Dendritic cell treated with granulocyte-macrophage colony-stimulating factor and Interleukin-4, amounts not matched to agents 40 ng/mL and 50 ng/mL, for 4 days (primary cell): ENCODE results near the gene NEURL3.
A peak's percentile ranks its signal among the peaks of the same experiment; 100 is the strongest.

Experiments used
- H3K27ac Mint-ChIP-seq: one replicate; pipeline ENCODE4 v1.8.0; 2022; ENCODE audit warnings: mild to moderate bottlenecking, mixed read lengths
- H3K27me3 Mint-ChIP-seq: one replicate; pipeline ENCODE4 v1.8.0; 2022; ENCODE audit warnings: mild to moderate bottlenecking, mixed read lengths
- H3K36me3 Mint-ChIP-seq: one replicate; pipeline ENCODE4 v1.8.0; 2022; ENCODE audit warnings: low read depth, mixed read lengths
- H3K4me1 Mint-ChIP-seq: one replicate; pipeline ENCODE4 v1.8.0; 2022; ENCODE audit warnings: low read depth, mixed read lengths
- H3K4me3 Mint-ChIP-seq: one replicate; pipeline ENCODE4 v1.8.0; 2022; ENCODE audit warnings: mild to moderate bottlenecking, moderate library complexity, mixed read lengths
- H3K9me3 Mint-ChIP-seq: one replicate; pipeline ENCODE4 v1.8.0; 2022; ENCODE audit warnings: mixed read lengths
- intact Hi-C: fragments of 100-400 bp; cut with micrococcal nuclease; formaldehyde crosslinking; loops from one replicate; pipeline ENCODE4 v1.15.0; 2022

Gene NEURL3

DNA sequence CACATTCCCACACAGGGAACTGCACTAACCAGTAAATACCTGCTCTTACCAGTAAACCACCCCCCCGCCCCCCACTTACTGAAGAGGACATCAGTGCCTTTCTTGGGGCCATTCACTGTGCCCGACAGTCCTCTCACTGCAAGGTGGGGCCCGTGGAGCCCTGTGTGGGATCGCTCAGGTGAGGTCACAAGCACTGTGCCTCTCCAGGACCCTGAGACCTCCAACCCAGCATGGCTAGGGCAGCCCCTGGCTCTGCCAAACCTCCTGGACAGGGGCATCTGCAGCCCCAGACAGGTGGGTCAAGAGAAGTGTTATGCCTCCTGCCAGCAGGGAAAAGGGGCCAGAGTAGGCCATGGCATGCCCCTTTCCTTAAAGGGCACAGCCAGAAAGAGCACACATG, 6.7 kb upstream of the NEURL3 start:
- intact Hi-C loops: no loop called here
- H3K4me3 Mint-ChIP-seq: no peak overlapping the region
- H3K4me1 Mint-ChIP-seq: peaks cover 26% of the 10 kb centered on the region
- peaks cover 28% of the 10 kb centered on the region for H3K27me3 Mint-ChIP-seq
- H3K27ac Mint-ChIP-seq: no peak overlapping the region
- peaks cover 5% of the 10 kb centered on the region for H3K9me3 Mint-ChIP-seq
- H3K36me3 Mint-ChIP-seq: no peaks in the 10 kb centered on the region

- intact Hi-C loops: no loop called here
- Mint-ChIP-seq H3K36me3 (no peaks in the 10 kb centered on the region), H3K4me1 (peaks cover 26% of the 10 kb centered on the region), H3K27me3 (peaks cover 30% of the 10 kb centered on the region), H3K4me3 (no peak overlapping the region), H3K27ac (peak overlapping the region; percentile 7), H3K9me3 (no peaks in the 10 kb centered on the region)
Measured at GRCh38 chr2:96510931-96511595, 5.9 kb upstream of the NEURL3 start.

DNA sequence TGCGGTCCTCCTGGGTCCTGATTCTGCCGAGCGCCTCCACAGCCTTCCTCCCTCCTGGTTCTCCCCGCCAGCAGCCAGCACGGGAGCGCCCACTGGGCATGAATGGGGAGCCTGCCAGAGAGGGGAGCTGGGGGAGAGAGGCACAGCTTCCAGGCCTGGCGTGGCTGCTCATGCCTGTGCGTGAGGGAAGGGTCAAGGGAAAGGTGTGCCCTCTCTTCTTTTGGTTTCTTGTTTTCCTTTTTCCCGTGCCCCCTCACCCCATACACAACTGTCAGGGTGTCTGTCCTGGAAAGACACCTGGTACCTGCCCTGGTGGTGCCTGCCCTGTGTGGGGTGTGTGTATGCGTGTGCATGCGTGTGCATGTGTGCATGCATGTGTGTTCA, 4.7 kb upstream of the NEURL3 start:
- no peak overlapping the region for H3K27ac Mint-ChIP-seq
- H3K4me1 Mint-ChIP-seq: peaks cover 34% of the 10 kb centered on the region
- no peak overlapping the region for H3K4me3 Mint-ChIP-seq
- peaks cover 30% of the 10 kb centered on the region for H3K27me3 Mint-ChIP-seq
- no peaks in the 10 kb centered on the region for H3K9me3 Mint-ChIP-seq
- intact Hi-C loops: loop anchor here (1.0 to 2.0 kb wide), 4 partner anchors 44 to 205 kb away; partner anchors contain the start of gene SNRNP200
- H3K36me3 Mint-ChIP-seq: no peaks in the 10 kb centered on the region

GRCh38 chr2:96509114-96509846, 4.1 kb upstream of the NEURL3 start:
- Mint-ChIP-seq H3K4me1 (peaks cover 36% of the 10 kb centered on the region), H3K9me3 (no peaks in the 10 kb centered on the region), H3K27ac (no peak overlapping the region), H3K27me3 (peaks cover 27% of the 10 kb centered on the region), H3K36me3 (no peaks in the 10 kb centered on the region), H3K4me3 (no peak overlapping the region)
- intact Hi-C loops: loop anchor here (1.0 to 2.0 kb wide), 4 partner anchors 45 to 204 kb away; partner anchors contain the start of gene SNRNP200

DNA sequence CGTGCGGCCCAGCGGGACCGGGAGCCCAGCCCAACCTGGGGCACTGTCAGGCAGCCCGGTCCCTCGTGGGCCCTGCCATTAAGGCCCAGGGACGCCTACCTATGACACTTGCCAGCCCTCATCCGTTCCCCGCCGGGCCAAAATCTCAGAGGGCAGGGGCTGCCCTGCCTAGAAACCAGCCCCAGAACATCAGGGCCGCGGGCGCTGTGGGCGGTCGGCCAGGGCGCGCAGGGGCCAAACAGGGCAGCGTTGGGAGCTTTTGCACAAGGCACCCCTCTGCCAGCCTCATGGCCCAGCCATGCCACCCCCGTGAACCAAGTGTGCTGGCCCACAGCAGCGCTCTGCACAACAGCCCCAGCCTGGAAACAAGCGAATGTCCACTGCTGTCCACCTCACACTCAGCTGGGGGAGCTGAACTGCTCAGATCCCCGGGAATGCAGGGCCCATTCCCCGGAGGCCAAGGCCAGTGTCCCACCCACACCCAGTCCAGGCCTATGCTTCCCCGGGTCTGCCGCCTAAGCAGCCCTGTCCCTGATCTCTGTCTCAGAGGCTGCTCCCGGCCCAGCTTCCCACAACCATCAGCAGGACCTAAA, 3.5 kb upstream of the NEURL3 start:
- H3K4me3 Mint-ChIP-seq: no peak overlapping the region
- no peak overlapping the region for H3K27ac Mint-ChIP-seq
- peaks cover 36% of the 10 kb centered on the region for H3K4me1 Mint-ChIP-seq

GRCh38 chr2:96507957-96508520, 2.9 kb upstream of the NEURL3 start:
- Mint-ChIP-seq H3K27ac (peak overlapping the region; percentile 29), H3K36me3 (no peaks in the 10 kb centered on the region), H3K9me3 (no peaks in the 10 kb centered on the region), H3K4me1 (peaks cover 42% of the 10 kb centered on the region), H3K4me3 (peak overlapping the region; percentile 66), H3K27me3 (peaks cover 27% of the 10 kb centered on the region)
- intact Hi-C loops: loop anchor here (1.0 to 2.0 kb wide), 2 partner anchors 38 to 203 kb away; partner anchors contain the start of gene SNRNP200

More for the DNA sequence above, 3.5 kb upstream of the NEURL3 start:
- H3K36me3 Mint-ChIP-seq: no peaks in the 10 kb centered on the region
- H3K9me3 Mint-ChIP-seq: no peaks in the 10 kb centered on the region
- intact Hi-C loops: loop anchor here (1.0 to 2.0 kb wide), 5 partner anchors 38 to 204 kb away; partner anchors contain the start of gene SNRNP200
- peaks cover 27% of the 10 kb centered on the region for H3K27me3 Mint-ChIP-seq

- intact Hi-C loops: no loop called here
- Mint-ChIP-seq H3K27me3 (peaks cover 27% of the 10 kb centered on the region), H3K36me3 (no peaks in the 10 kb centered on the region), H3K4me3 (no peak overlapping the region), H3K4me1 (peaks cover 53% of the 10 kb centered on the region), H3K27ac (no peak overlapping the region), H3K9me3 (no peaks in the 10 kb centered on the region)
Measured at GRCh38 chr2:96506907-96507240, 1.7 kb upstream of the NEURL3 start.

GRCh38 chr2:96506016-96506906, 1.1 kb upstream of the NEURL3 start:
- Mint-ChIP-seq H3K27ac (no peak overlapping the region), H3K4me1 (peaks cover 58% of the 10 kb centered on the region), H3K36me3 (no peaks in the 10 kb centered on the region), H3K4me3 (no peak overlapping the region), H3K27me3 (peaks cover 26% of the 10 kb centered on the region), H3K9me3 (no peaks in the 10 kb centered on the region)
- intact Hi-C loops: no loop called here

- H3K4me1 Mint-ChIP-seq: peaks cover 46% of the 10 kb centered on the region
- H3K27me3 Mint-ChIP-seq: peaks cover 25% of the 10 kb centered on the region
- no peak overlapping the region for H3K4me3 Mint-ChIP-seq
- peak overlapping the region; percentile 15 for H3K27ac Mint-ChIP-seq
- no peaks in the 10 kb centered on the region for H3K9me3 Mint-ChIP-seq
- intact Hi-C loops: no loop called here
- H3K36me3 Mint-ChIP-seq: no peaks in the 10 kb centered on the region
Measured at GRCh38 chr2:96503637-96504243, 1.4 kb downstream of the NEURL3 start.

DNA sequence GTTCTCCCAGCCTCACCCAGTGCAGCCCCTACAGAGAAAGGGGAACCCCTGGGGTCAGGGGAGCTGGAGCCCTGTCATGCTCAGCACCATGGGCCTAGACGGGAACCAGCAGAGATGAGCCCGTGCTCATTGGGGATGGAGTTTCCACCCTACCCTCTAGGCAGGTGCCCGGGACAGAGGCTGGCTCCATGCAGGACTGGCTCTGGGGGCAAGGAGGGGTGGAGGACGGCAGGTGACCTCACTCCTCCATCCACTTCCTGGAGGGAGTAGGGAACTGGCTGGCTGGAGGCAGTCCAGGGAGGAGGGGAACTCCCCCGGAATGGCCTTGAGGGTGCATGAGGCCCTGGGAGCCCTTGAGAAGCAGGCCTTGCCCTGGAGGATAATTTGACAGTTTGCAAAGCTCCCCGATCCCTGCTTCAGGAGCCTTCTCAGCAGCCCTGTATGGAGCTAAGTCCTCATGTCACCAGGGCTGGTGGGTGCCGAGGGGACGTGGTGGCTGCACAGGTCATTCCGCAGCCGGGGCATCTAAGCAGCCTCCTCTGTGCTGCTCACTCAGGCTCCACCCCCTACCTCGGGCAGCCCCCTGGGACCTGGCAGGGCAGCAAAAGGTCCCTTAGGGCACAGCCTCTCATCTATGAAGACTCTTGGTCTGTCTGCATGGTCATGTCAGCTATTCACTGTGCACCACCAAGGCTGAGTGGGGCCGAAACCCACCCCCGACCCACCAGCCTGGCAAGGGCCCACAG, 2.1 kb downstream of the NEURL3 start:
- intact Hi-C loops: no loop called here
- H3K4me3 Mint-ChIP-seq: no peak overlapping the region

DNA sequence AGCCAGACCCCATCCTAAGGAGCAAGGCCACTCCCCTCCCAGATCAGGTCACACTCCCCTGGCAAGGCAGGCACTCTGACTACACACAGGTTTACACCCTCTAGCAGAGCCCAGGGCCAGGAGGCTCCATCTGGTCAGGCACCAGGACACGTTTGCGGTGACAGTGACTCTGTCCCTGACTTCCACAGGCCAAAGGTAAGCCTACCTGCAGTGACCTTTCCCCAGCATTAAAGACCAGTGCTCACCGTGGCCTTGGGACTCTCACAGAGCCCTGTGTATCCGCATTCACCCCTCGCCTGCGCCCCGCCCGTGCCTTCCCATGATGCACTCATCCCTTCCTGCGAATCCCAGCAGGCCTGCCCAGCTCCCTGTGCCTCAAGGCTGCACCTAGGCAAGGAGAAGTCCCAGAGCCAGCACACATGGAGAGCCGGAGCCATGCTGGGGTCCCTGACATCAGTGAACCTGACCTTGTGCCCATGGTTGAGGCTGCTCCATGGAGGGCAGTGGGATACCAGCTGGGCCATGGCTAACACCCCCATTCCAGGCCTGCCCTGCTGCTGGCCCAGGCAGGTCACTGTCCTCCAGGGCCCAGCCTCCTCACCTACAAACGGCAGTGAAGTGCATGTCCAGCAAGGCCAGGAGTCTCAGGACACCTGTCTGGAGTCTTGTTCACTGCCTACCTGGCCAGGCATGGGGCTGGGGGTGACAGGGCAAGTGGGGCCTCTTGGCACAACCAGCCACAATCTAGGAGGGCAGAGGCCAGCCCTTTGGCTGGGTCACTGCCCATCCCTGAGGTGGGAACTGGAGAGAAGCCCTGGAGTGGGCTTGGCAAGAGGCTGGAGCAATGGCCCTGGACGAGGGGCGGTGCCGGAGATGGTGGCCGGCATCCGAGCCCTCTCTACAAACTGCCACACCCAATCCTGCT, 3.0 kb downstream of the NEURL3 start:
- Mint-ChIP-seq H3K4me1 (peaks cover 42% of the 10 kb centered on the region), H3K36me3 (no peaks in the 10 kb centered on the region), H3K9me3 (no peaks in the 10 kb centered on the region), H3K4me3 (no peak overlapping the region), H3K27ac (peak overlapping the region; percentile 70), H3K27me3 (peaks cover 28% of the 10 kb centered on the region)
- intact Hi-C loops: no loop called here

More for the DNA sequence above, 2.1 kb downstream of the NEURL3 start:
- Mint-ChIP-seq H3K27me3 (peaks cover 26% of the 10 kb centered on the region), H3K4me1 (peaks cover 48% of the 10 kb centered on the region), H3K9me3 (no peaks in the 10 kb centered on the region), H3K36me3 (no peaks in the 10 kb centered on the region), H3K27ac (peak overlapping the region; percentile 15)

DNA sequence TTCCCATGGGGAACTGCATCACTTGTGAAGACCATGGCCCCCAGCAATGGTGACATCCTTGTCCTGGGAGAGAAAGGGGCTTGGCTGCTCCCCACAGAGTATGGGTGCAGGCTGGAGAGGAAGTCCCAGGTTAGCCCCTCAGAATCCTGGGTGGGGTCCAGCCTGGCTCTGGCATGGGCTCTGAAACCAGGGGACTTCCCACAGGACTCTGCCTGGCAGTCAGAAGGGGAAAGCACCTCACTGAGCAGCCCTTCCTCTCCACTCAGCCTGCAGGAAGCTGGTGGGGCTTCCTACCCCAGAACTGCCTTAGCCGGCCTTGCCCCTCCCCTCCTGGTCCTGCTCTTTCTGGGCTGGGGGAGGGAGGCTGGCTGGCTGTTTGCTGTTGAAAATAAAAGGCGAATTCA, 3.7 kb downstream of the NEURL3 start:
- Mint-ChIP-seq H3K27me3 (peaks cover 27% of the 10 kb centered on the region), H3K4me3 (no peak overlapping the region), H3K27ac (peak overlapping the region; percentile 70), H3K36me3 (no peaks in the 10 kb centered on the region), H3K4me1 (peaks cover 42% of the 10 kb centered on the region), H3K9me3 (no peaks in the 10 kb centered on the region)
- intact Hi-C loops: no loop called here
